GM23248 (cell line): ENCODE measurements around the gene WDR70. TPM values are rescaled to one million over a fixed set of nuclear protein-coding genes. Genes with fewer than 3 reads are reported as not detected.
"Not testable (repeated sequence)": the region's sequence is repeated elsewhere in the genome, so short reads cannot be mapped to it uniquely, and the experiment has no call there.

ENCODE experiments used
- DNase-seq: peaks from one replicate; pipeline ENCODE4 v3.0.0-alpha.2; 2015
- H2AFZ ChIP-seq: fragments of 200-600 bp; sonication (generic); 2 replicates; pipeline ENCODE4 v1.6.1; 2016; ENCODE audit warnings: antibody characterized with exemption
- H3F3A ChIP-seq: fragments of 200-600 bp; sonication (generic); 2 replicates; pipeline ENCODE4 v1.6.1; 2016; ENCODE audit warnings: mild to moderate bottlenecking, antibody characterized with exemption, mixed run types; ENCODE audit not compliant: insufficient read depth
- H3K27ac ChIP-seq: fragments of 200-600 bp; sonication (generic); 2 replicates; pipeline ENCODE4 v1.5.1; 2016; ENCODE audit warnings: mild to moderate bottlenecking
- H3K27me3 ChIP-seq: fragments of 200-600 bp; sonication (generic); replicated peaks from 2 replicates; pipeline ENCODE4 v1.6.1; 2016; ENCODE audit warnings: mild to moderate bottlenecking; ENCODE audit not compliant: insufficient read depth
- H3K36me3 ChIP-seq: fragments of 200-600 bp; sonication (generic); 2 replicates; pipeline ENCODE4 v1.6.1; 2016; ENCODE audit warnings: low read depth, mild to moderate bottlenecking
- H3K4me1 ChIP-seq: fragments of 200-600 bp; sonication (generic); 2 replicates; pipeline ENCODE4 v1.6.1; 2016; ENCODE audit warnings: mild to moderate bottlenecking; ENCODE audit not compliant: insufficient read depth
- H3K4me2 ChIP-seq: fragments of 200-600 bp; sonication (generic); one replicate; pipeline ENCODE4 v1.6.1; 2016; ENCODE audit warnings: mild to moderate bottlenecking; ENCODE audit not compliant: unreplicated experiment
- H3K4me3 ChIP-seq: fragments of 200-600 bp; sonication (generic); 2 replicates; pipeline ENCODE4 v1.5.1; 2016; ENCODE audit warnings: mild to moderate bottlenecking
- H3K79me2 ChIP-seq: fragments of 200-600 bp; sonication (generic); 2 replicates; pipeline ENCODE4 v1.6.1; 2016; ENCODE audit warnings: mild to moderate bottlenecking; ENCODE audit not compliant: insufficient read depth
- H3K9ac ChIP-seq: fragments of 200-600 bp; sonication (generic); 2 replicates; pipeline ENCODE4 v1.6.1; 2016; ENCODE audit warnings: mild to moderate bottlenecking
- H3K9me2 ChIP-seq: fragments of 200-600 bp; sonication (generic); 2 replicates; pipeline ENCODE4 v1.6.1; 2016; ENCODE audit warnings: mixed run types, mild to moderate bottlenecking, moderate library complexity; ENCODE audit not compliant: insufficient read depth
- H3K9me3 ChIP-seq: fragments of 200-600 bp; sonication (generic); one replicate; pipeline ENCODE4 v1.6.1; 2017; ENCODE audit warnings: low read depth
- H4K20me1 ChIP-seq: fragments of 200-600 bp; sonication (generic); 2 replicates; pipeline ENCODE4 v1.6.0; 2016; ENCODE audit not compliant: insufficient read depth
- EZH2 ChIP-seq: fragments of 200-600 bp; sonication (generic); IDR thresholded peaks from 2 replicates; pipeline ENCODE4 v1.6.1; 2018; ENCODE audit warnings: antibody characterized with exemption, mild to moderate bottlenecking; ENCODE audit not compliant: insufficient read depth, poor library complexity, severe bottlenecking
- EZH2phosphoT487 ChIP-seq: fragments of 200-600 bp; sonication (generic); IDR thresholded peaks from 2 replicates; pipeline ENCODE4 v1.6.1; 2018; ENCODE audit warnings: antibody characterized with exemption, moderate library complexity, mild to moderate bottlenecking, low read depth; ENCODE audit not compliant: insufficient read depth
- WGBS, 2 experiments: methylation state at CpG; one replicate each; pipeline ENCODE4 v1.1.6; 2015 to 2017; ENCODE audit warnings: low lambda C conversion rate in 2 of 2, low coverage in 1 of 2; ENCODE audit errors: missing lambda C conversion rate in 2 of 2; 5-methylcytosine and 5-hydroxymethylcytosine counted together
- in situ Hi-C: fragments of 300-500 bp; cut with MboI; formaldehyde crosslinking; loops from 2 replicates; pipeline ENCODE4 v1.15.0; 2020
- polyA plus RNA-seq: library from polyadenylated mRNA; unstranded; fragments of >200 nt; fragmentation: Nextera tagmentation; extraction: Ambion mirVana; gene quantifications from 2 replicates; pipeline ENCODE4 v1.2.1, GENCODE V29; 2016
- total RNA-seq: library from RNA; depleted of rRNA; stranded (reverse); fragments of >200 nt; shearing (Covaris generic); gene quantifications from 2 replicates; pipeline ENCODE4 v1.2.3, GENCODE V29; 2014

The WDR70 gene
- total and polyA plus RNA-seq, 2 experiments from 2014 or later, result 20.8 to 24.9 TPM

DNA sequence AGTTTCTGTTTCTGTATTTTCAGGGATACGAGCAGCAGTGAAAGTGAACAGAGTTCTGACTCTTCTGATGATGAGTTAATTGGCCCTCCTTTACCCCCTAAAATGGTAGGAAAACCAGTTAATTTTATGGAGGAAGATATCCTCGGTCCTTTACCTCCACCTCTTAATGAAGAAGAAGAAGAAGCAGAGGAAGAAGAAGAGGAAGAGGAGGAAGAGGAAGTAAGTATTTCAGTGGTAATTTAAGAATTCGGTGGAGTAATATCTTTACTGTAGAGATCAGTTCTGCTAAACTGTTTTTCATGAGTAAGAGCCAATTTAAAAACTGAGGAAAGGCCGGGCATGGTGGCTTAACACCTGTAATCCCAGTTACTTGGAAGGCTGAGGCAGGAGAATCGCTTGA is 17.2 kb downstream of the WDR70 start:
- Histone ChIP-seq H3K4me2 (no peak overlapping the region), H3K9ac (no peak overlapping the region), H3K36me3 (peaks cover 41% of the 10 kb centered on the region), H4K20me1 (no peaks in the 10 kb centered on the region), H3K79me2 (peaks cover 19% of the 10 kb centered on the region; the same call in 1 of the 2 replicates), H3K27ac (no peak overlapping the region), H3K9me3 (no peaks in the 10 kb centered on the region), H3K9me2 (no peaks in the 10 kb centered on the region), H3K27me3 (no peaks in the 10 kb centered on the region), H3K4me1 (no peaks in the 10 kb centered on the region), H3F3A (peaks cover 7% of the 10 kb centered on the region; the same call in 1 of the 2 replicates), H3K4me3 (no peak overlapping the region), H2AFZ (no peak overlapping the region)
- no peak for DNase-seq
- in situ Hi-C loops, result no loop called here
- TF ChIP-seq EZH2 (no peak), EZH2phosphoT487 (no peak)
- WGBS, 2 experiments, result 86 to 88% methylated on average over 5 of the region's 5 CpGs

DNA sequence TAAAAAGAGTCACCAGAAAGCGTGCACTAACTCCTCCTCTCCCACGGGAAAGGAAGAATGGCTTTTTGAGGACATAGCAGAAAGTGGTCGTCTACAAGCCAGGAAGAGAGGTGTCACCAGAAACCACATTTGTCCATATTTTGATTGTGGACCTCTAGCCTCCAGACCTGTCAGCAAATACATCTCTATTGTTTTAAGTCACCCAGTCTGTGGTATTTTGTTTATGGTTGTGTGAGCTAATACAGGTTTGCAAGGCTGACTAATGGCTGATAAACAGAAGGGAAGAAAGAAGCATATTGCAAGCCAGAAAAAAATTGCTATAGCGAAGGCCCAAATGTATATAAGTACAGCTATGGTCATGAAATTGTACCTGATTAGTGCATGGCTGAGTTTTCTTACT is 21.4 kb downstream of the WDR70 start:
- H4K20me1 ChIP-seq, result no peaks in the 10 kb centered on the region
- no peaks in the 10 kb centered on the region for H3K27me3 ChIP-seq
- H3K4me3 ChIP-seq, result no peak overlapping the region
- 79 to 89% methylated on average over 4 of the region's 4 CpGs for WGBS, 2 experiments
- H3K4me1 ChIP-seq, result no peaks in the 10 kb centered on the region
- H3K4me2 ChIP-seq, result no peak overlapping the region
- no peaks in the 10 kb centered on the region for H3K79me2 ChIP-seq
- no peak overlapping the region for H3K27ac ChIP-seq
- in situ Hi-C loops, result loop anchor here (10.0 kb wide), 1 partner anchor 424 kb away; no protein-coding TSS in a partner anchor
- no peaks in the 10 kb centered on the region for H3K9me2 ChIP-seq
- TF ChIP-seq EZH2phosphoT487 (no peak), EZH2 (no peak)
- no peak for DNase-seq
- no peak overlapping the region for H3K9ac ChIP-seq
- no peak overlapping the region for H2AFZ ChIP-seq
- H3F3A ChIP-seq, result peaks cover 7% of the 10 kb centered on the region; the same call in 1 of the 2 replicates
- H3K9me3 ChIP-seq, result no peaks in the 10 kb centered on the region
- peaks cover 9% of the 10 kb centered on the region; the same call in 1 of the 2 replicates for H3K36me3 ChIP-seq

DNA sequence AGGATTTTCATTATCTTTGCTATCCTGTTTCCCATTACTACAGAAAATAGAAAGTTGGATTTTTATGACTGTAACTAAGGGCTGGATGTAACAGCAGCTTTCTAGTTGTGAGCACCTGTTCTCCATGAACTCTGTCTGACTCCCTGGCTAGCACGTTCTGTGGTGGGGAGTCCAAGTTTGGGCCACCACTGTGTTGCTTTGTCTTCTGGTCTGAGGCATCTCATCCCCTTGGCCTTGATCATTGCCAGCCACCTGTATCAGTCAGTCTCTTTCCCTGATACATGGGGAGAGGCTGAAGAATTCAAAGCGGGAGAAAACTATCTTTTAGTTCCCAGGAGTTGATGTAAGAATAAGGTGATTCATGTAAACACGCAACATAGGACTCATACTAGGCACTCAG is 33.4 kb downstream of the WDR70 start:
- in situ Hi-C loops, result loop anchor here (10.0 kb wide), 1 partner anchor 782 kb away; no protein-coding TSS in a partner anchor

DNA sequence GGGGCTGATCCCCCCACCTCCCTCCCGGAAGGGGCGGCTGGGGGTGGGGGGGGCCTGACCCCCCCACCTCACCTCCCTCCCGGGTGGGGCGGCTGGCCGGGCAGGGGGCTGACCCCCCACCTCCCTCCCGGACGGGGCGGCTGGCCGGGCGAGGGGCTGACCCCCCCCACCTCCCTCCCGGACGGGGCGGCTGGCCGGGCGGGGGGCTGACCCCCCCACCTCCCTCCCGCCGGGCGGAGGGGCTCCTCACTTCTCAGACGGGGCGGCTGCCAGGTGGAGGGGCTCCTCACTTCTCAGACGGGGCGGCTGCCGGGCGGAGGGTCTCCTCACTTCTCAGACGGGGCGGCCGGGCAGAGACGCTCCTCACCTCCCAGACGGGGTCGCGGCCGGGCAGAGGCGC is 36.3 kb downstream of the WDR70 start:
- not testable (repeated sequence) for H3K9ac ChIP-seq, H3K4me2 ChIP-seq, H3K9me3 ChIP-seq, H3K4me3 ChIP-seq, H2AFZ ChIP-seq, H3K36me3 ChIP-seq, DNase-seq, H3K9me2 ChIP-seq, H3K27me3 ChIP-seq, H3K27ac ChIP-seq, H3K79me2 ChIP-seq, H4K20me1 ChIP-seq, H3F3A ChIP-seq, H3K4me1 ChIP-seq
- in situ Hi-C loops, result loop anchor here (10.0 kb wide), 1 partner anchor 779 kb away; no protein-coding TSS in a partner anchor
- 84% methylated on average over 9 of the region's 33 CpGs; no CpG with 5 or more reads in 1 of the 2 experiments for WGBS, 2 experiments

More for the DNA sequence above, 33.4 kb downstream of the WDR70 start:
- H2AFZ ChIP-seq, result no peak overlapping the region
- 79 to 85% methylated on average over 3 of the region's 3 CpGs for WGBS, 2 experiments
- H3K27me3 ChIP-seq, result no peaks in the 10 kb centered on the region
- DNase-seq, result no peak
- H3F3A ChIP-seq, result no peaks in the 10 kb centered on the region
- H3K79me2 ChIP-seq, result no peaks in the 10 kb centered on the region; the same call in 1 of the 2 replicates
- H3K9me3 ChIP-seq, result no peaks in the 10 kb centered on the region
- H3K36me3 ChIP-seq, result no peaks in the 10 kb centered on the region
- H3K4me1 ChIP-seq, result no peaks in the 10 kb centered on the region
- no peaks in the 10 kb centered on the region for H3K9me2 ChIP-seq
- no peak overlapping the region for H3K27ac ChIP-seq
- no peak overlapping the region for H3K4me3 ChIP-seq
- H3K9ac ChIP-seq, result no peak overlapping the region
- H3K4me2 ChIP-seq, result no peak overlapping the region
- TF ChIP-seq EZH2phosphoT487, result no peak
- TF ChIP-seq EZH2, result no peak
- no peaks in the 10 kb centered on the region for H4K20me1 ChIP-seq

DNA sequence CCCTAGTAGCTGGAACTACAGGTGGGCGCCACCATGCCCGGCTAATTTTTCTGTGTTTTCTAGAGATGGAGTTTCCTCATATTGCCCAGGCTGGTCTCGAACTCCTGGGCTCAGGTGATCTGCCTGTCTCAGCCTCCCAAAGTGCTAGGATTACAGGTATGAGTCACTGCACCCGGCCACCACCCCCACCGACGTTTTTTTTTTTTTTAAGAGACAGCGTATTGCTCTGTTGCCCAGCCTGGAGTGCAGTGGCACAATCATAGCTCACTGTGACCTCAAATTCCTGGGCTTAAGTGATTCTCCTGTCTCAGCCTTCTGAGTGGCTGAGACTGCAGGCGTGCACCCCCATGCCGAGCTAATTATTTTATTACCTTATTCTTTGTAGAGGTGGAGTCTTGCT is 38.2 kb downstream of the WDR70 start:
- Histone ChIP-seq H3K4me3 (no peak overlapping the region), H3K27me3 (no peaks in the 10 kb centered on the region), H3K36me3 (peaks cover 5% of the 10 kb centered on the region; the same call in 1 of the 2 replicates), H3K4me1 (no peaks in the 10 kb centered on the region), H3K9ac (no peak overlapping the region), H3K4me2 (no peak overlapping the region), H3F3A (no peaks in the 10 kb centered on the region), H3K9me3 (no peaks in the 10 kb centered on the region), H2AFZ (no peak overlapping the region), H3K9me2 (no peaks in the 10 kb centered on the region), H3K27ac (no peak overlapping the region), H4K20me1 (no peaks in the 10 kb centered on the region), H3K79me2 (no peaks in the 10 kb centered on the region; the same call in 1 of the 2 replicates)
- TF ChIP-seq EZH2 (no peak), EZH2phosphoT487 (no peak)
- in situ Hi-C loops, result loop anchor here (10.0 kb wide), 1 partner anchor 777 kb away; no protein-coding TSS in a partner anchor
- no peak for DNase-seq
- 89 to 94% methylated on average over 9 of the region's 9 CpGs for WGBS, 2 experiments
